HUES6 (cell line): ENCODE results near the gene ASCL2.

Experiments
- H3K27ac ChIP-seq: 2 replicates; pipeline ENCODE4 v1.7.0; 2013; ENCODE audit warnings: low read depth, mild to moderate bottlenecking, low read length, inconsistent platforms
- H3K27me3 ChIP-seq: 2 replicates; pipeline ENCODE4 v1.6.1; 2013; ENCODE audit warnings: low read length; ENCODE audit not compliant: control insufficient read depth, insufficient read depth
- H3K36me3 ChIP-seq: 2 replicates; pipeline ENCODE4 v1.6.1; 2013; ENCODE audit warnings: low read length; ENCODE audit not compliant: control insufficient read depth, insufficient read depth
- H3K4me1 ChIP-seq: 2 replicates; pipeline ENCODE4 v1.6.1; 2013; ENCODE audit warnings: low read length; ENCODE audit not compliant: control insufficient read depth, insufficient read depth
- H3K4me3 ChIP-seq: 2 replicates; pipeline ENCODE4 v1.5.1; 2013; ENCODE audit warnings: low read depth, low read length
- H3K9ac ChIP-seq: one replicate; pipeline ENCODE4 v1.6.1; 2013; ENCODE audit warnings: mild to moderate bottlenecking, low read length
- H3K9me3 ChIP-seq: 2 replicates; pipeline ENCODE4 v1.6.1; 2013; ENCODE audit warnings: low read depth, low read length; ENCODE audit not compliant: control insufficient read depth, insufficient read depth

Gene ASCL2

DNA sequence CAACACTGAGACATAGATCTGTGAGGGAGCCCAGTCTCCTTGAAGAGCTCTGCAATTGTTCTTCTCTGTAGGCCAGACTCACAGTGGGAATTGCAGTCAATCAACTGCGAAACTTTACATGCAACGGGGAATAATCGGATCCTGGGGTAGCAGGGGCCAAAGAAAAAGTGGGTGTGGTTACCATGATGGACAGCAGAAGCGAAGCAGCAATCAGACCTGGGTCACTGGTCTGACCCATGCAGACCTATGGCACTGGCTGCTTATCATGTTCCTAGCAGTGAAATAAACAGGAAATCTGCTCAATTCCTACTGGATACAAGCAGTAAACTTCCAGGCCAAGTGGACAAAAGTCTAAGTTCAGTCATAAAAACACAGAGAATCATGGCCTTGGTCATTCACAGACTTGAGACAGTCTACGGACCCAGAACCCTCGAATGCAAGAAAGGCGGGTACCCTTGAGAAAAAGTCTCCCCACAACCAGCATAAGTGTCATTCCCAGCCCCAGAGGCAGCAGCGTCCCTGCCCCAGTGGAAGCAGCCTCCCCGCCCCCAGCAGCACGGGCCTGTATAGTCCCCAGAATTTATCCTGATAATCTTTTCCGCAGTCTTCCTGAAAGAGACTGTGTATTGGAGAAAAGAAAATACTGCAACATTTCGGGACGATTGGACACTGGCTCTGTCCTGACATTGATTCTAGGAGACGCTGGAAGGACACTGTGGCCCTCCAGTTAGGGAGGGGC is 34.6 kb downstream of the ASCL2 start:
- Histone ChIP-seq H3K9me3 (no peaks in the 10 kb centered on the region; the same call in 1 of the 2 replicates), H3K4me3 (no peak overlapping the region), H3K9ac (no peak overlapping the region), H3K36me3 (no peaks in the 10 kb centered on the region), H3K27ac (no peak overlapping the region), H3K4me1 (peaks cover 6% of the 10 kb centered on the region), H3K27me3 (peaks cover 3% of the 10 kb centered on the region; the same call in 1 of the 2 replicates)

DNA sequence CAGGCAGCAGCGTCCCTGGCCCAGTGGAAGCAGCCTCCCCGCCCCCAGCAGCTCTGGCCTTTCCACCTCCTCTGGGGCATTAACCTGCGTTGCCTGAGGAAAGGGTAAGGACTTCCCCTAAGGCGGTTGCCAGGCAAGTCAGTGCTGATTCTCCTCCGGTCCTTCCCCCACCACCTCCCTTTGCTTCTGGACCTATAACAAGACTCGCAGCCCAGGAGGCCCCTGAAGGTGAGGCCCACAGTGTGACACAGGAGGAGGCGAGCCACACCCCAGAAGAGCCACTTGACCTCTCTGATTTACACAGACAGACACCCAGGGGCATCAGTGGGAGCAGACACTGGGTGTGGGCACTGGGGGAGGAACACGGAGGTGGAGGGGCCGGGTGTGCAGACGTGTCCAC is 35.4 kb downstream of the ASCL2 start:
- no peaks in the 10 kb centered on the region for H3K36me3 ChIP-seq
- H3K4me1 ChIP-seq: peaks cover 6% of the 10 kb centered on the region
- no peak overlapping the region for H3K9ac ChIP-seq
- no peak overlapping the region for H3K27ac ChIP-seq
- peaks cover 3% of the 10 kb centered on the region; the same call in 1 of the 2 replicates for H3K27me3 ChIP-seq
- H3K9me3 ChIP-seq: peaks cover under 1% of the 10 kb centered on the region; the same call in 1 of the 2 replicates
- H3K4me3 ChIP-seq: no peak overlapping the region

DNA sequence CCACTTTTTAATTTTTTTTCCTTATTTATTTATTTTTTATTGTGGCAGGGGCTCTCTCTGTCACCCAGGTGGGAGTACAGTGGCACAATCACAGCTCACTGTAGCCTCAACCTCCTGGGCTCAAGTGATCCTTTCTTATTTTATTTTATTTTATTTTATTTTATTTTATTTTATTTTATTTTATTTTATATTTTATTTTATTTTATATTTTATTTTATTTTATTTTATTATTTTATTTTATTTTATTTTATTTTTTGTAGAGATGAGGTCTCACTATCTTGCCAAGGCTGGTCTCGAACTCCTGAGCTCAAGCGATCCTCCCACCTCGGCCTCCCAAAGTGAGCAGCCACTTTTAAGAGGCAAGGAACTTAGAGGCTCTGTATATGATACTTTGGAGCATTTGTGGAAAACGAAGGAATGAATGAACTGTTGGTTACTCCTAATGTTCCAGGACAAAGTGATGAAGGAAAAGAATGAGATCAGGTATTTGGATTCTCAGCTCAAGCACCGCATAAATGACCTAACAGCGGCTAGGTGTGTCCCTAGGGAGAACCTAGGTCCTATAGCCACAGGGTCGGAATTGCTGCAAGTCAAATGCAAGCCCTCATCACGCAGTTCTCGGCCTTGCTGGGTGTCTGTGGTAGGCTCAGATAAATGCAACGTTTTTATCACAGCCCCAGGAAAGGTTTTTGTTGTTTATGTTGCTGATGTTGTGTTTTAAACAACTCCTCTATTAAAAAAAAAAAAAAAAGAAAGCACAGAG is 36.5 kb downstream of the ASCL2 start:
- Histone ChIP-seq H3K4me1 (peaks cover 6% of the 10 kb centered on the region), H3K27ac (no peak overlapping the region), H3K36me3 (no peaks in the 10 kb centered on the region), H3K4me3 (no peak overlapping the region), H3K9ac (no peak overlapping the region), H3K9me3 (peaks cover 7% of the 10 kb centered on the region; the same call in 1 of the 2 replicates), H3K27me3 (peaks cover 3% of the 10 kb centered on the region; the same call in 1 of the 2 replicates)

DNA sequence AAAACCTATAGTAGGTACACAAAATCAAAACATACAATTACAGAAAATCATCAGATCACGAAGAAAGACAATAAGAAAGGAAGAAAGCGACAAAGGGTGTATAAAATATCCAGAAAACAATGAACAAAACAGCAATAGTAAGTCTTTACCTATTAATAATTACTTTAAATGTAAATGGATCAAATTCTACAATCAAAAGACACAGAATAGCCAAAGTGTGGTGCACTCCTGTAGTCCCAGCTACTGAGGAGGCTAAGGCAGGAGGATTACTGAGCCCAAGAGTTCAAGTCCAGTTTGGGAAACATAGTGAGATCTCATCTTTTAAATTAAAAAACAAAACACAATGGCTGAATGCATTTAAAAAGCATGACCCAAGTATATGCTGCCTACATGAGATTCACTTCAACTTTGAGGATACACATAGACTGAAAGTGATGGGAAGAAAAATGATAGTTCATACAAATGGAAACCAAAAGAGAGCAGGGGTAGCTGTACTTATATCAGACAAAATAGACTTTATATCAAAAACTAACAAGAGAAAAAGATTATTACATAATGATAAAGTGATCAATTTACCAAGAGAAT is 40.6 kb downstream of the ASCL2 start:
- Histone ChIP-seq H3K9ac (no peak overlapping the region), H3K27me3 (no peaks in the 10 kb centered on the region), H3K4me1 (peaks cover 3% of the 10 kb centered on the region), H3K4me3 (no peak overlapping the region), H3K27ac (no peak overlapping the region), H3K36me3 (no peaks in the 10 kb centered on the region), H3K9me3 (peaks cover 10% of the 10 kb centered on the region; the same call in 1 of the 2 replicates)

DNA sequence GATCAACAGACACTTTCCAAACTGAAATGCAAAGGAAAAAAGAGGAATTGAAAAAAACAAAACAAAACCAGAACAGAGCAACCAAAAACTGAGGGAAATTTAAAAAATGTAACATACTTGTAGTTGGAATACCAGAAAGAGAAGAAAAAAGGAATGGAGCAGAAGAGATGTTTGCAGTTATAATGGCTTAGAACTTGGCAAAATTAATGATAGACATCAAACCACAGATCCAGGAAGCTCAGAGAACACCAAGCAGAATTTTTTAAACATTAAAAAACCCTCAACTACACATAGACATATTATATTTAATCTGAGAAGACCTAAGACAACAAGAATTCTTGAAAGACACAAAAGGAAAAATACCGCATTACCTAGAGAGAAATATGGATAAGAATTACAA is 46.1 kb downstream of the ASCL2 start:
- Histone ChIP-seq H3K27ac (no peak overlapping the region), H3K27me3 (peaks cover 5% of the 10 kb centered on the region), H3K4me1 (no peaks in the 10 kb centered on the region; the same call in 1 of the 2 replicates), H3K9me3 (peaks cover 11% of the 10 kb centered on the region; the same call in 1 of the 2 replicates), H3K4me3 (no peak overlapping the region), H3K36me3 (no peaks in the 10 kb centered on the region), H3K9ac (no peak overlapping the region)

DNA sequence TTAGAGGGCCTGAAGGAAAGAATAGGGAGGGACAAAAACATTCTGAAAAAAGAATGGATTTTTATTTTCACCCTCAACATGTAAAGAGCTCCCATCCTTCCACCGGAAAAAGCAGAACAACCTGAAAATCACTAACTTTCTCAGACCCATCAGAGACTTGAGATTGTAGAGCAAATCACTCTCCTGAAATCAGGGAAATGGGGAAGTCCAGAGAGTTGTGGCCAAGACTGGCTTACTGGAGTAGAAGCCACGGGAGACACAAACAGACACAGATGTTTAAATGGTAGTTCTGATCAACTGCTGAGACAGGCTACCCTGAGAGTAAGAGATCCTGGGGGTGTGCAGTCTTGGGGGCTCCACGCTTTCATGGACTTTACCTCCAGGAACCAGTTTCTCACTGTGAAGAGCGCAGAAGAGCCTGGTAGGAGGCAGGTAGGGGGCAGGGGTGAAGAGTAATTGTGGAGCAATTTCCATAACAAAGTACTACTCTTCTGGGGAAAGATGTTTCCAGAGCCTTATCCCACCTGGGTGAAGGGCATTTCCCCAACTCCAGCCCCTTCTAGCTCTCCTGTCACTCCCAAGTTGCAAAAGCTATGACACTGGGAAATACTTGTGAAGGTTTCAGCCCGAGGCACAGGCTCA is 47.1 kb downstream of the ASCL2 start:
- no peak overlapping the region for H3K27ac ChIP-seq
- H3K4me3 ChIP-seq: no peak overlapping the region
- H3K4me1 ChIP-seq: no peaks in the 10 kb centered on the region; the same call in 1 of the 2 replicates
- H3K9ac ChIP-seq: no peak overlapping the region
- H3K27me3 ChIP-seq: peaks cover 5% of the 10 kb centered on the region
- peaks cover 11% of the 10 kb centered on the region; the same call in 1 of the 2 replicates for H3K9me3 ChIP-seq
- H3K36me3 ChIP-seq: no peaks in the 10 kb centered on the region

DNA sequence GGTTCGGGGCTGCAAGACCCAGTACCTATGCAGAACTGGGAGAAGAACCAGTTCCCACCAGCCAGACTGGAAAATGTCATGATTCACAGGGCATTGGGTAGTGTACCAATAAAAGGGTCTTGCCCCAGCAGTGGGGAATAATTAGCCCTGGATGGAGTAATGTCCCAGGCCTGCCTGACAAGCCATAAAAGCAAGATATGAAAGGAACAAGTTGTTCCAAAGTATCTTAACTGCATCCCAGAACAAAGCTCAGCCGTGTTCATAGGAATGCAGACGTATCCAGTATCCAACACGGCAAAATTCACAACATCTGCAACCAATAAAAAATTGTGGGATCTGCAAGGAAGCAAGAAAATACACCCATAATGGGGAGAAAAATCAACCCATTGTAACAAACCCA is 47.9 kb downstream of the ASCL2 start:
- H3K9me3 ChIP-seq: peaks cover 11% of the 10 kb centered on the region; the same call in 1 of the 2 replicates
- peaks cover 9% of the 10 kb centered on the region for H3K27me3 ChIP-seq
- H3K4me1 ChIP-seq: no peaks in the 10 kb centered on the region; the same call in 1 of the 2 replicates

DNA sequence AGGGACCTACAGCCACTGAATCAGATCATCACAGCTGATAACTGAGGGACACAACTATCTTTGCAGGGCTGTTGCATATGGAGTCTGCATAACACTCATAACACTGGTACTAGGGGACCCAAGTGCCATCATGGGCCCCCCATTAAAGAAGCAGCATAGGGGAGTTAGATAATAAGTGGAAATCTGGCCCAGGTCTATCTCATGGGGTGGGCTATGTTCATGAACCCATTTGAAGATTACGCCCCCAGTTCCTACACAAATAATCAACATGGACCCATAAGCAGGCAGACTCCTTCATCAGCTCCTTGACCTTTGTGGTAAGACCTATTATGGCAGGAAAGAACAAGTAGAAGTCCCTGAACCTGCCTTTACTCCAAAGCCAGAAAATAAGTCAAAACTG is 48.8 kb downstream of the ASCL2 start:
- Histone ChIP-seq H3K4me3 (no peak overlapping the region), H3K9ac (no peak overlapping the region), H3K36me3 (no peaks in the 10 kb centered on the region), H3K4me1 (no peaks in the 10 kb centered on the region; the same call in 1 of the 2 replicates), H3K9me3 (peaks cover 11% of the 10 kb centered on the region; the same call in 1 of the 2 replicates), H3K27me3 (peaks cover 9% of the 10 kb centered on the region), H3K27ac (no peak overlapping the region)

More for the DNA sequence above, 47.9 kb downstream of the ASCL2 start:
- Histone ChIP-seq H3K27ac (no peak overlapping the region), H3K36me3 (no peaks in the 10 kb centered on the region), H3K9ac (no peak overlapping the region), H3K4me3 (no peak overlapping the region)

DNA sequence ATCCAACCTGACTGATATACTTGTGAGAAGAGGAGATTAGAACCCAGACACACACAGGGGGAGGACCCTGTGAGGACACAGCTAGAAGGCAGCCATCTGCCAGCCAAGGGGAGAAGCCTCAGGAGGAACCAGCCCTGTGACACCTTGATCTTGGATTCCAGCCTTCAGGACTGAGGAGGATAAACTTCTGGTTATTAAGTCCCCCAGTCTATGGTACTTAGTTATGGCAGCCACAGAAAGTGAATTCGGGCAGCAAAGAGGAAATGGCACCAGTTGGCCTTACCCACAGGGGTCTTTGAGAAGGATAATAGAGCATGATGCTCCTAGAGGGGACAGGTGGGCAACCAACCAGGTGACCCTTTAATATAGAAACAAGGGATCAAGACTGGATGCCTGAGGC is 49.4 kb downstream of the ASCL2 start:
- H3K27ac ChIP-seq: no peak overlapping the region
- no peak overlapping the region for H3K4me3 ChIP-seq
- H3K9me3 ChIP-seq: peaks cover 11% of the 10 kb centered on the region; the same call in 1 of the 2 replicates
- H3K4me1 ChIP-seq: no peaks in the 10 kb centered on the region; the same call in 1 of the 2 replicates
- no peaks in the 10 kb centered on the region for H3K36me3 ChIP-seq
- peaks cover 9% of the 10 kb centered on the region for H3K27me3 ChIP-seq
- no peak overlapping the region for H3K9ac ChIP-seq

DNA sequence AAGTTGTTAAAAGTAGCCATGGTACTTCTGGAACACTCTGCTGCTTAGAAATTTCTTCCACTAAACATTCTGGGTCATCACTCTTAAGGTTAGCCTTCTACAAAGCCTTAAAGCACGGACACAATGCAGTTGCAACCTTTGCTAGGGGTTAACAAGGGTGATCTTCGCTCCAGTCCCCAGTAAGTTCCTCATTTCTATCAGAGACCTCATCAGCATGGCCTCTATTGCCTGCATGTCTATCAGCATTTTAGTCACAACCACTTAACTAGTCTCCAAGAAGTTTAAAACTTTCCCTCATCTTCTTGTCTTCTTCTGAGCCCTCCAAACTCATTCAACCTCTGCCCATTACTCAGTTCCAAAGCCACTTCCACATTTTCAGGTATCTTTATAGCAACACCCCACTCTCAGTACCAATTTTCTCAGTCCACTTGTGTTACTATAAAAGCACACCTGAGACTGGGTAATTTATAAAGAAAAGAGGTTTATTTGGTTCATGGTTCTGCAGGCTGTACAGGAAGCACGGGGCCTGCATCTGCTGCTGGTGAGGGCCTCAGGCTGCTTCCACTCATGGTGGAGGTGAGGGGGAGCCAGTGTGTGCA is 50.1 kb downstream of the ASCL2 start:
- no peak overlapping the region for H3K27ac ChIP-seq
- H3K27me3 ChIP-seq: peaks cover 9% of the 10 kb centered on the region
- H3K4me3 ChIP-seq: no peak overlapping the region
- H3K36me3 ChIP-seq: no peaks in the 10 kb centered on the region
- H3K4me1 ChIP-seq: no peaks in the 10 kb centered on the region; the same call in 1 of the 2 replicates
- no peak overlapping the region for H3K9ac ChIP-seq
- H3K9me3 ChIP-seq: peaks cover 11% of the 10 kb centered on the region; the same call in 1 of the 2 replicates
